HCT116 (cell line): ENCODE data around the gene WNK2. TPM values are rescaled to one million over a fixed set of nuclear protein-coding genes. Genes with fewer than 3 reads are reported as not detected.

Source experiments
- ATAC-seq: fragments of 200-7000 bp; cut with Tn5 transposase; 2 replicates; pipeline ENCODE4 v1.9.1; 2020; ENCODE audit warnings: mild to moderate bottlenecking, moderate library complexity
- BruUV-seq: library from RNA; stranded (reverse); fragments of 400-500 nt; replicated peaks from 2 replicates; lab custom pipeline; 2021; lab: Mats Ljungman, UMichigan
- CTCF ChIA-PET: fragments of 300-600 bp; sonication (Branson Sonifier 250); formaldehyde crosslinking; loops from one replicate; lab custom pipeline; 2021; ENCODE audit warnings: antibody characterized with exemption; lab: Charles Lee
- POLR2A ChIA-PET: fragments of 300-600, 350-600 bp; sonication (Branson Sonifier 250); formaldehyde crosslinking; loops from one replicate; lab custom pipeline; 2021; ENCODE audit warnings: antibody characterized with exemption; lab: Charles Lee
- RAD21 ChIA-PET, 2 experiments: fragments of 300-600 bp; sonication (Branson Sonifier 250); formaldehyde crosslinking; loops; one replicate each; lab custom pipeline; 2023; ENCODE audit warnings: low total read pairs in 2 of 2; ENCODE audit not compliant: uncharacterized antibody in 2 of 2, unreplicated experiment in 2 of 2, low non-redundant PET in 1 of 2; lab: Charles Lee
- DNase-seq: peaks from one replicate; pipeline ENCODE4 v3.0.0-alpha.2; 2010; ENCODE audit warnings: low read depth, low spot score
- H2AFZ ChIP-seq: fragments of 200-600 bp; shearing (Covaris generic), sonication (generic); 2 replicates; pipeline ENCODE4 v1.6.1; 2017; ENCODE audit warnings: low read depth, mixed run types, mixed read lengths, antibody characterized with exemption, low read length; ENCODE audit not compliant: poor library complexity, severe bottlenecking
- H3K27ac ChIP-seq: 2 replicates; pipeline ENCODE4 v1.5.1; 2012; ENCODE audit warnings: low read depth, low read length
- H3K27me3 ChIP-seq: fragments of 200-600 bp; sonication (generic); 2 replicates; pipeline ENCODE4 v1.6.1; 2016; ENCODE audit warnings: mixed run types, low read length, mixed read lengths; ENCODE audit not compliant: insufficient read depth
- H3K36me3 ChIP-seq, 2 experiments: fragments of 200-500 bp in 1 of 2; fragments of 200-600 bp in 1 of 2; sonication (Bioruptor generic) in 1 of 2; sonication (generic) in 1 of 2; 2 replicates each; pipeline versions ENCODE4 v1.5.1 to v1.6.1; 2014 to 2016; ENCODE audit warnings: low read length in 2 of 2, inconsistent platforms in 1 of 2, mixed read lengths in 1 of 2, mixed run types in 1 of 2; ENCODE audit not compliant: insufficient read depth in 2 of 2, control insufficient read depth in 1 of 2
- H3K4me1 ChIP-seq, 2 experiments: fragments of 200-600 bp in 1 of 2; sonication (generic) in 1 of 2; 2 replicates each; pipeline versions ENCODE4 v1.5.1 to v1.6.1; 2012 to 2017; ENCODE audit warnings: low read length in 2 of 2, inconsistent platforms in 1 of 2, mild to moderate bottlenecking in 1 of 2, mixed read lengths in 1 of 2, mixed run types in 1 of 2, moderate library complexity in 1 of 2; ENCODE audit not compliant: insufficient read depth in 2 of 2, control insufficient read depth in 1 of 2
- H3K4me2 ChIP-seq: fragments of 200-600 bp; sonication (generic); 2 replicates; pipeline ENCODE4 v1.6.1; 2017; ENCODE audit warnings: mixed run types, low read length, mixed read lengths
- H3K4me3 ChIP-seq, 2 experiments: fragments of 200-600 bp in 1 of 2; sonication (generic) in 1 of 2; replicated peaks in 1 of 2; 2 replicates each; pipeline ENCODE4 v1.5.1; 2011 to 2016; ENCODE audit warnings: low read length in 2 of 2, control low read depth in 1 of 2, low read depth in 1 of 2, mild to moderate bottlenecking in 1 of 2, mixed read lengths in 1 of 2, mixed run types in 1 of 2
- H3K79me2 ChIP-seq: fragments of 200-600 bp; sonication (generic); 2 replicates; pipeline ENCODE4 v1.6.1; 2017; ENCODE audit warnings: mild to moderate bottlenecking, mixed run types, low read length, moderate library complexity, mixed read lengths; ENCODE audit not compliant: insufficient read depth
- H3K9ac ChIP-seq: fragments of 200-600 bp; sonication (generic); 2 replicates; pipeline ENCODE4 v1.6.1; 2016; ENCODE audit warnings: low read length, mixed read lengths
- H3K9me2 ChIP-seq: fragments of 200-600 bp; sonication (generic), shearing (Covaris generic); 2 replicates; pipeline ENCODE4 v1.6.1; 2017; ENCODE audit warnings: mixed run types, mild to moderate bottlenecking, moderate library complexity; ENCODE audit not compliant: insufficient read depth
- H3K9me3 ChIP-seq, 2 experiments: fragments of 200-500 bp in 1 of 2; fragments of 200-600 bp in 1 of 2; sonication (Bioruptor generic) in 1 of 2; sonication (generic) in 1 of 2; 2 replicates each; pipeline ENCODE4 v1.6.1; 2014 to 2017; ENCODE audit warnings: low read length in 2 of 2, mixed read lengths in 2 of 2, inconsistent platforms in 1 of 2, low read depth in 1 of 2, mild to moderate bottlenecking in 1 of 2, mixed run types in 1 of 2, moderate library complexity in 1 of 2; ENCODE audit not compliant: control insufficient read depth in 1 of 2, insufficient read depth in 1 of 2
- H4K20me1 ChIP-seq: fragments of 200-600 bp; sonication (generic), shearing (Covaris generic); 2 replicates; pipeline ENCODE4 v1.6.1; 2017; ENCODE audit warnings: mixed run types, mild to moderate bottlenecking, moderate library complexity; ENCODE audit not compliant: insufficient read depth
- CTCF ChIP-seq, 3 experiments: fragments of 200-600 bp in 1 of 3; sonication (generic) in 1 of 3; IDR thresholded peaks in 2 of 3; conservative IDR thresholded peaks in 1 of 3; 2 replicates each; pipeline ENCODE4 v1.5.1; 2012 to 2017; ENCODE audit warnings: low read depth in 2 of 3, low read length in 2 of 3, antibody characterized with exemption in 1 of 3, borderline replicate concordance in 1 of 3, control low read depth in 1 of 3, mild to moderate bottlenecking in 1 of 3, mixed read lengths in 1 of 3, mixed run types in 1 of 3, moderate library complexity in 1 of 3; ENCODE audit not compliant: insufficient read depth in 1 of 3
- EZH2 ChIP-seq: fragments of 200-600 bp; sonication (generic); IDR thresholded peaks from 2 replicates; pipeline ENCODE4 v1.6.1; 2017; ENCODE audit warnings: antibody characterized with exemption, mixed run types
- FOSL1 ChIP-seq: IDR thresholded peaks from 2 replicates; pipeline ENCODE4 v1.6.1; 2012; ENCODE audit warnings: low read depth
- MAX ChIP-seq: IDR thresholded peaks from 2 replicates; pipeline ENCODE4 v1.6.1; 2012
- POLR2AphosphoS5 ChIP-seq: IDR thresholded peaks from 2 replicates; pipeline ENCODE4 v1.6.1; 2011; ENCODE audit warnings: mild to moderate bottlenecking, low read depth, low read length, moderate library complexity
- SP1 ChIP-seq: IDR thresholded peaks from 2 replicates; pipeline ENCODE4 v1.6.1; 2012; ENCODE audit warnings: low read depth
- ZFX ChIP-seq: fragments of 450-650 bp; IDR thresholded peaks from 2 replicates; pipeline ENCODE4 v1.6.1; 2017
- ZNF274 ChIP-seq: fragments of 200-500 bp; sonication (Bioruptor generic); IDR thresholded peaks from 2 replicates; pipeline ENCODE4 v1.6.1; 2014; ENCODE audit warnings: mild to moderate bottlenecking, low read depth, low read length, inconsistent platforms
- intact Hi-C: fragments of 100-400 bp; cut with micrococcal nuclease; formaldehyde crosslinking; loops from 2 replicates; pipeline ENCODE4 v1.10.0; 2022
- total RNA-seq: library from RNA; stranded (reverse); gene quantifications from one replicate; pipeline ENCODE4 v1.2.1, GENCODE V29; 2021; ENCODE audit not compliant: unreplicated experiment

The WNK2 gene
- total RNA-seq, 1 experiment from 2014 or later, result 24.4 TPM

DNA sequence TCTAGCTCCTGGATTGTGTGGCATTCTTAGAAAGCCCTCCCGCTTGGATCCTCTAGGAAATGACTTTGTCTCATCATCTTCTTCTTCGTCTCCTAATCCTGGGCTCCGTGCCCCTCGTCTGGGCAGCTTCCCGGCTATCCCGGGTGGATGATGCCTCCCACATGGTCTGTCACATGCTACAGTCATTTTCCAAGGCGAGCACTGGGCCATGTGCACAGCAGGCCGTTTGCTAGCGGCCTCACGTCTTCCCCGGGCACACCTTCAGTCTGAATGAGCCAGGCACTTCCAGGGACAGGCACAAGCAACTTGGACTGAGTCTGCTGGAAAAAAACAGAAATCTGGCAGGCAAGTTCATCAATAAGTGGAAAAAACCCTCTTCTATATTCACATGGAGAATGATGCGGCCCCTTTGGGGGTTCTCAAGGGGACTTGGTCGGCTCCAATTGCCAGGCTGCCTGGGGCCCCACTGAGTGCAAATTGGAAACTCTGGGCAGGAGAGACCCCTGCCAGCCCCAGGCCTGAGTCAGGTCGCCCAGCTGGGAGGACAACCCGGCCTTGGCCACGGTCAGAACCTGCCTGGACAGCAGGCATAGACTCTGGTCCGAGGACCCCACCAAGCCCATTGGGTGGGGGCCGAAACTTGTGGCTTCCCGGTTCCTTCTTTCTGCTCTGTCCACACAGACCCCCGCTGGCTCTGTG, 11.1 kb upstream of the WNK2 start:
- DNase-seq (no peak), ATAC-seq (no peak)
- Histone ChIP-seq H3K4me1 (no peaks in the 10 kb centered on the region), H3K36me3 (no peaks in the 10 kb centered on the region), H3K9ac (no peak overlapping the region), H3K9me3 (no peaks in the 10 kb centered on the region), H3K9me2 (no peaks in the 10 kb centered on the region), H3K27ac (no peak overlapping the region), H3K4me2 (no peak overlapping the region), H3K79me2 (no peaks in the 10 kb centered on the region), H3K27me3 (no peaks in the 10 kb centered on the region), H2AFZ (no peak overlapping the region), H4K20me1 (no peaks in the 10 kb centered on the region), H3K4me3 (no peak overlapping the region)
- BruUV-seq, result no TSS peak
- ChIA-PET POLR2A (no interaction called here), CTCF (no interaction called here), RAD21 (no interaction called here)
- intact Hi-C loops, result no loop called here
- TF ChIP-seq SP1 (no peak), MAX (no peak), EZH2 (no peak), CTCF (IDR thresholded peaks at IDR 0.05 in 2 of 3, conservative IDR thresholded peaks at IDR 0.05 in 1 of 3; ENCODE audit: borderline replicate concordance in 1 of 3, insufficient read depth in 1 of 3, low read depth in 2 of 3, low read length in 2 of 3) (no peak), ZNF274 (no peak), FOSL1 (no peak), POLR2AphosphoS5 (no peak), ZFX (no peak)
